Erythroblast (primary cell): Measurements from ENCODE around the gene PDE6D.

Experiments used
- GATA1 ChIP-seq: IDR thresholded peaks from 2 replicates; pipeline ENCODE4 v1.6.1; 2011; ENCODE audit warnings: low read depth, mild to moderate bottlenecking, control low read depth, low read length, moderate library complexity
- POLR2A ChIP-seq: IDR thresholded peaks from 2 replicates; pipeline ENCODE4 v1.6.1; 2011; ENCODE audit warnings: mild to moderate bottlenecking, low read length

DNA sequence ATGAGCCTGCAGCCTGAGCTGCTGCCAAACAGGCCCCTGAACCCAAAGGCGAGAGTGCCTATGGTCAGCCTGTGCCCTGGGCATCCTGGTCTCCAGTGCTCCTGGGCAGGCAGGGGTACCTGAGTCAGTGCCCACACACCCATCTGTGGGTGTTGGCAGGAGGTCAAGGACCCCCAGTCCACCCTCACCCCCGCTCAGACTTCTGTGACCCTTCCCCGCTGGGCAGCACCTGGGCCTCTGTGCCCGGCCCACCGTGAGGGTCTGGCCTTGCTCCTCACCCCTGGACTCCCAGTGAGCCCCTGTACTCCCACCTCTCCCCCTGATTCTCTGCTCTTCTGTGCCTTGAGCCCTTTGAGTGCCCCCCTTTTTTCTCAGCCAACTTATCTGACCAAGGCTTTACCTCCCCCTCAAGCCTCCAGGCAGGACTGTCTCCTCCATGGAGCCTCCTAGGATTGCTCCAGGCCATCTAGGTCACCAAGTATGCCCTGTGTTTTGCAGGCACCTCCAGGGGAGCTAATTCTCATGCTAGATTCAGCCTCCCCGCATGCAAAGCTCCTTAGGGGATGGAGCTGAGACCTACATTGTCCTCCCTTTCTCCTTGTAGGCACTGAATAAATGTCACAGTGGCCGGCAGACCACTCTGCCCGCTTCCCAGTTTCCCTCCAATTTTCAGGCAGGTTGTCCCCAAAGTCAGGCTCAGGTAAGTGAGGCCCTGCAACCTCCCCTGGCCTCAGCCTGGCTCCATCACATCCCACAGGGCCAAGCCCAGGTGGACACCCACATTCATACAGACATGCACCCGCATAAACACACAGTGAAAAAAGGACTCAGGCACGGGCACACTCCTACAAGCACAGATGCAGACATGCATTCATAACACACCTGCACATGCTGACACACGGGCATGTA, 94.6 kb downstream of the PDE6D start:
- TF ChIP-seq POLR2A (no peak), GATA1 (no peak)
